Common myeloid progenitor, CD34-positive (primary cell): ENCODE data around the gene P2RX2.

Experiments
- CTCF ChIA-PET: fragments of 350-600 bp; sonication (Branson Sonifier 250); formaldehyde crosslinking; loops from one replicate; lab custom pipeline; 2021; ENCODE audit warnings: antibody characterized with exemption; lab: Charles Lee
- POLR2A ChIA-PET: fragments of 350-600 bp; sonication (Branson Sonifier 250); formaldehyde crosslinking; loops from one replicate; lab custom pipeline; 2021; ENCODE audit warnings: antibody characterized with exemption; lab: Charles Lee
- DNase-seq, 3 donors: peaks; one replicate each; pipeline versions ENCODE4 v3.0.0 to v3.0.0-alpha.2; 2013
- H3K27ac ChIP-seq, 2 experiments: 1 replicate in 1 of 2; 2 replicates in 1 of 2; pipeline ENCODE4 v1.7.0; 2013; ENCODE audit warnings: inconsistent platforms in 2 of 2, low read length in 2 of 2, mild to moderate bottlenecking in 2 of 2, low read depth in 1 of 2, moderate library complexity in 1 of 2; ENCODE audit not compliant: severe bottlenecking in 2 of 2, insufficient read depth in 1 of 2, poor library complexity in 1 of 2
- H3K27me3 ChIP-seq, 5 experiments: replicated peaks in 2 of 5; 1 replicate in 3 of 5; 2 replicates in 2 of 5; pipeline versions ENCODE4 v1.6.1 to v1.7.0; 2013; ENCODE audit warnings: low read length in 4 of 5, mild to moderate bottlenecking in 2 of 5, moderate library complexity in 2 of 5, inconsistent platforms in 1 of 5; ENCODE audit not compliant: insufficient read depth in 5 of 5, control insufficient read depth in 4 of 5
- H3K36me3 ChIP-seq, 4 experiments: 1 replicate in 2 of 4; 2 replicates in 2 of 4; pipeline versions ENCODE4 v1.6.1 to v1.7.0; 2013; ENCODE audit warnings: low read length in 3 of 4, control low read depth in 1 of 4, mild to moderate bottlenecking in 1 of 4; ENCODE audit not compliant: control insufficient read depth in 4 of 4, insufficient read depth in 4 of 4
- H3K4me1 ChIP-seq, 4 experiments: 1 replicate in 3 of 4; 2 replicates in 1 of 4; pipeline versions ENCODE4 v1.6.1 to v1.7.1; 2013; ENCODE audit warnings: low read length in 3 of 4, mild to moderate bottlenecking in 3 of 4, control low read depth in 1 of 4, inconsistent platforms in 1 of 4, moderate library complexity in 1 of 4; ENCODE audit not compliant: control insufficient read depth in 4 of 4, insufficient read depth in 4 of 4; ENCODE audit errors: control extremely low read depth in 1 of 4
- H3K4me3 ChIP-seq, 7 experiments: 1 replicate in 4 of 7; 2 replicates in 3 of 7; pipeline versions ENCODE4 v1.5.1 to v1.7.0; 2013; ENCODE audit warnings: mild to moderate bottlenecking in 7 of 7, low read length in 6 of 7, moderate library complexity in 6 of 7, inconsistent platforms in 2 of 7, low read depth in 2 of 7, control low read depth in 1 of 7; ENCODE audit not compliant: insufficient read depth in 4 of 7, control insufficient read depth in 1 of 7; ENCODE audit errors: extremely low read depth in 1 of 7
- H3K9me3 ChIP-seq, 5 experiments: 1 replicate in 4 of 5; 2 replicates in 1 of 5; pipeline versions ENCODE4 v1.6.1 to v1.7.1; 2013; ENCODE audit warnings: low read length in 4 of 5, mild to moderate bottlenecking in 2 of 5, inconsistent platforms in 1 of 5, low read depth in 1 of 5, moderate library complexity in 1 of 5; ENCODE audit not compliant: control insufficient read depth in 4 of 5, insufficient read depth in 2 of 5; ENCODE audit errors: control extremely low read depth in 1 of 5
- WGBS: methylation state at CpG from one replicate; pipeline ENCODE4 v1.1.5; 2013; ENCODE audit not compliant: insufficient coverage; 5-methylcytosine and 5-hydroxymethylcytosine counted together

The P2RX2 gene

DNA sequence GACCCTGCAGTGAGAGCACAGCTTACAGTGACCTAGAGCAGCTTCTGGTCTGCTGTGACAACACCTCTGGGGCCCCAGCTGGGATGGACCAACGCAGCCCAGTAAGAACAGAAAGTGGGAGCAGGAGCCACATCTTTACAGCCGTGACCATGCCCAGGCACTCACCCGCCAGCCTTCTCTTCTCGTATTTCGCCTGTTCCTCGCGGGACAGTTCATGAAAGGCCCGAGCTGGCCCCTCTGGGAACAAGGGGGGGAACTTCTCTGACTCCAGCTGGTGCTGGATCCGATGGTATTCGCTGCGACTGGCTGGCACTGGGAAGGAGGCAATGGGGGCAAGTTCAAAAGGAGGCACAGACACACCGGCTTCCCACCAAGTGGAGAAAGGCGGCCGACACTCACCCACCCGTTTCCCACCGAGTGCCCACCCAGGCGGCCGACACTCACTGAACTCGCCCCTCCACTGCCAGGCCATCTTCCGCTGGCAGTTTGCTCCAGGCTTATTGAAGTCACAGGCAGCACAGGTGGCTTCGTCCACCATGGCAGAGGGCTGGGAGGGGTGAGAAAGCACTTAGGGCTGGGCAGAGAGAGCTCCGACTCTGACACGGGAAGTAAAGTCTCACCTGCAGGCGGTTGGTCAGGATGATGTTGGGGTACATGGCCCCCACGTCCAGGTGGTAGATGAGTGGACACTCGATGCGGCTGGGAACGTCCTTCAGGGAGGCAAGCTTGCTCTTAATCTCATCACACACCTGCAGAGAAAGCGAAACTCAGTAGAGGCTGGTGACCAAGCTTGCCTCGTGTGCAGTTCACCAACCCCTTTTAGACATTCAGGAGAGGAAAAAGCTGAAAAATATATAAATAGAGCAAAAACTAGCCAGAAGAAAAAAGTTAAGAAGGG is 49.9 kb downstream of the P2RX2 start:
- no peak for DNase-seq
- Histone ChIP-seq H3K27me3 (no peaks in the 10 kb centered on the region), H3K9me3 (no peaks in the 10 kb centered on the region), H3K4me1 (peaks cover 2 to 26% (median 19%) of the 10 kb centered on the region in 4 experiments), H3K4me3 (no peak overlapping the region), H3K27ac (no peak overlapping the region), H3K36me3 (peaks cover 18 to 84% (median 48%) of the 10 kb centered on the region in 4 experiments)
- CTCF ChIA-PET, result interaction anchor here (1.0 kb wide), 1 partner anchor 11 kb away, joined by 3 read pairs; no protein-coding TSS in a partner anchor
- WGBS, result over 99% methylated on average over 29 of the region's 30 CpGs
- POLR2A ChIA-PET, result no interaction called here

DNA sequence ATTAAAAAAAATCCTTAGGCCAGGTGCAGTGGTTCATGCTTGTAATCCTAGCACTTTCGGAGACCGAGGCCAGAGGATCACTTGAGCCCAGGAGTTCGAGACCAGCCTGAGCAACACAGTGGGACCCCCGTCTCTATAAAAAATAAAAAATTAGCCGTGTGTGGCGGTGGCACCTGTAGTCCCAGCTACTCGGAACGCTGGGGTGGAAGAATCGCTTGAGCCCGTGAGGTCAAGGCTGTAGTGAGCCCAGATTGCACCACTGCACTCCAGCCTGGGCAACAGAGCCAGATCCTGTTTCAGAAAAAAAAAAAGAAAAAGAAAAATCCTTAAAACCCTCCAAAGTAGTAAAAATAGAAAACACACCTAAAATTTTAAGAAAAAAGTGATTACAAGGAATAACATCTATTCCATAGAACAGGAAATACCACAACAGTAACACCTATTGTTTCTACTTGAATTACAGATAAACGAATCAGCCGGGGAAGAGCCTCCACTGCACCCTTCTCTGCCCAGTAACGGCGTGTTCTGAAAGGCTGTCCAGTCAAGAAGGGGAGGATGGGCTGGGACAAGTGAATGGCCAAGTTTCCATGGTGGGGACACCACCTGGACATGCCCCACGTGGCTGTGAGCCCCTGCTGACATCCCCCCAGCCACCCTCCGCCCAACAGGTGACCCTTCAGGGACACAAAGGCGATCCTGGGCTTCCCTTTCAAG is 50.7 kb downstream of the P2RX2 start:
- DNase-seq, result no peak
- H3K36me3 ChIP-seq, result peaks cover 19 to 85% (median 52%) of the 10 kb centered on the region in 4 experiments
- ChIA-PET CTCF (interaction anchor here (1.0 kb wide), 1 partner anchor 12 kb away, joined by 3 read pairs; no protein-coding TSS in a partner anchor), POLR2A (no interaction called here)
- no peaks in the 10 kb centered on the region for H3K27me3 ChIP-seq
- peaks cover 2 to 17% (median 10%) of the 10 kb centered on the region in 4 experiments for H3K4me1 ChIP-seq
- H3K9me3 ChIP-seq, result no peaks in the 10 kb centered on the region
- no peak overlapping the region for H3K4me3 ChIP-seq
- no peak overlapping the region for H3K27ac ChIP-seq
- over 99% methylated on average over 17 of the region's 17 CpGs for WGBS
